Measurements from ENCODE around the gene ZDHHC7. TPM values are rescaled to one million over a fixed set of nuclear protein-coding genes. Genes with fewer than 3 reads are reported as not detected.

Gene ZDHHC7
- total and polyA plus RNA-seq, 9 of the 15 experiments (the other 6 are each of a cell fraction or from before 2014, with no cell fraction given): 1.7 to 49.7 (median 37.4) TPM

- no peak for TF ChIP-seq STAT6 (CRISPR knock-in tag; IDR thresholded peaks at IDR 0.05)
- TF ChIP-seq, protein P1, sequence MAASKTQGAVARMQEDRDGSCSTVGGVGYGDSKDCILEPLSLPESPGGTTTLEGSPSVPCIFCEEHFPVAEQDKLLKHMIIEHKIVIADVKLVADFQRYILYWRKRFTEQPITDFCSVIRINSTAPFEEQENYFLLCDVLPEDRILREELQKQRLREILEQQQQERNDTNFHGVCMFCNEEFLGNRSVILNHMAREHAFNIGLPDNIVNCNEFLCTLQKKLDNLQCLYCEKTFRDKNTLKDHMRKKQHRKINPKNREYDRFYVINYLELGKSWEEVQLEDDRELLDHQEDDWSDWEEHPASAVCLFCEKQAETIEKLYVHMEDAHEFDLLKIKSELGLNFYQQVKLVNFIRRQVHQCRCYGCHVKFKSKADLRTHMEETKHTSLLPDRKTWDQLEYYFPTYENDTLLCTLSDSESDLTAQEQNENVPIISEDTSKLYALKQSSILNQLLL (CRISPR knock-in tag; IDR thresholded peaks at IDR 0.05; ENCODE audit: borderline replicate concordance): no peak
- no peak for TF ChIP-seq MAFG (tag; conservative IDR thresholded peaks at IDR 0.05)
- no peak; the same call in none of the 2 replicates for TF ChIP-seq TAL1 (IDR thresholded peaks at IDR 0.05)
- peak; percentile 8 for TF ChIP-seq NEUROD1 (IDR thresholded peaks at IDR 0.05; ENCODE audit: borderline replicate concordance, low read depth, low read length, partially characterized antibody)
- no peak for TF ChIP-seq ZNF274 (IDR thresholded peaks at IDR 0.05; ENCODE audit: borderline replicate concordance, low read depth, low read length)
- TF ChIP-seq ID3 (CRISPR knock-in tag; IDR thresholded peaks at IDR 0.05): no peak
- TF ChIP-seq ID3 (tag; IDR thresholded peaks at IDR 0.05): 0 out of 2 replicates have a peak, but pooled peaks have one; percentile 17
- TF ChIP-seq, protein P2, sequence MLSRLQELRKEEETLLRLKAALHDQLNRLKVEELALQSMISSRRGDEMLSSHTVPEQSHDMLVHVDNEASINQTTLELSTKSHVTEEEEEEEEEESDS (CRISPR knock-in tag; IDR thresholded peaks at IDR 0.05): no peak
- TF ChIP-seq TBL1XR1 (IDR thresholded peaks at IDR 0.05; ENCODE audit: low read length in 2 of 2): peak in 1 of 2 experiments; percentile 93; a peak in 2 of 4 replicates
- no peak; the same call in 1 of the 2 replicates for TF ChIP-seq ILK (tag; IDR thresholded peaks at IDR 0.05; ENCODE audit: borderline replicate concordance, low read depth)
- no peak for TF ChIP-seq CBX1 (IDR thresholded peaks at IDR 0.05; ENCODE audit: low read depth)
- TF ChIP-seq ZNF311 (CRISPR knock-in tag; IDR thresholded peaks at IDR 0.05): no peak
- TF ChIP-seq NCOA1 (IDR thresholded peaks at IDR 0.05; ENCODE audit: low read depth): 0 out of 2 replicates have a peak, but pooled peaks have one; percentile 40
- TF ChIP-seq ZFP91 (CRISPR knock-in tag; IDR thresholded peaks at IDR 0.05): no peak
- no peak for TF ChIP-seq PTBP1 (IDR thresholded peaks at IDR 0.05; ENCODE audit: low read depth, low read length)
- TF ChIP-seq ELK3 (CRISPR knock-in tag; IDR thresholded peaks at IDR 0.05): no peak
- no peak for TF ChIP-seq PRMT5 (CRISPR knock-in tag; IDR thresholded peaks at IDR 0.05)
Observed at GRCh38 chr16:85051067-85051581, 39.8 kb upstream of the ZDHHC7 start (continued).

Data from K562 (cell line).